ENCODE measurements around the gene IGFLR1.

IGFLR1 gene

GRCh38 chr19:35733180-35734125, 8.8 kb downstream of the IGFLR1 start:
- Histone ChIP-seq H3K4me3 (no peak overlapping the region), H3K27ac (no peak overlapping the region)
- TF ChIP-seq CTCF (IDR thresholded peaks at IDR 0.05): no peak
- DNase-seq (ENCODE audit: low spot score): no peak

GRCh38 chr19:35732540-35733179, 9.6 kb downstream of the IGFLR1 start:
- H3K27ac ChIP-seq: no peak overlapping the region
- DNase-seq (ENCODE audit: low spot score): no peak
- no peak for TF ChIP-seq CTCF (IDR thresholded peaks at IDR 0.05)
- no peak overlapping the region for H3K4me3 ChIP-seq

GRCh38 chr19:35731779-35732405, 10.4 kb downstream of the IGFLR1 start:
- DNase-seq (ENCODE audit: low spot score): no peak
- H3K4me3 ChIP-seq: no peak overlapping the region
- H3K27ac ChIP-seq: no peak overlapping the region
- TF ChIP-seq CTCF (IDR thresholded peaks at IDR 0.05): no peak

- DNase-seq (ENCODE audit: low spot score): no peak
- no peak for TF ChIP-seq CTCF (IDR thresholded peaks at IDR 0.05)
- no peak overlapping the region for H3K4me3 ChIP-seq
- H3K27ac ChIP-seq: no peak overlapping the region
These were observed 10.9 kb downstream of the IGFLR1 start for GRCh38 chr19:35731353-35731752.

- no peak for TF ChIP-seq CTCF (IDR thresholded peaks at IDR 0.05)
- DNase-seq (ENCODE audit: low spot score): no peak
- Histone ChIP-seq H3K4me3 (no peak overlapping the region), H3K27ac (no peak overlapping the region)
These were observed 11.9 kb downstream of the IGFLR1 start for GRCh38 chr19:35730326-35730725.

- TF ChIP-seq CTCF (IDR thresholded peaks at IDR 0.05): no peak
- DNase-seq (ENCODE audit: low spot score): no peak
- no peak overlapping the region for H3K27ac ChIP-seq
- no peak overlapping the region for H3K4me3 ChIP-seq
These were observed 12.5 kb downstream of the IGFLR1 start for GRCh38 chr19:35729763-35730162.
